A673 (cell line): Measurements from ENCODE around the gene NMRAL1.

Source experiments
- EZH2 ChIP-seq: fragments of 200-600 bp; sonication (generic); IDR thresholded peaks from 2 replicates; pipeline ENCODE4 v1.6.1; 2017; ENCODE audit warnings: borderline replicate concordance, low read depth, mild to moderate bottlenecking, mixed read lengths, antibody characterized with exemption, low read length; ENCODE audit not compliant: poor library complexity, severe bottlenecking
- TF ChIP-seq, protein P1 (sequence below): fragments of 300-800, 200-600 bp; sonication (generic); conservative IDR thresholded peaks from 2 replicates; pipeline ENCODE4 v1.5.1; 2017; ENCODE audit warnings: low read depth, mild to moderate bottlenecking, antibody characterized with exemption, low read length, moderate library complexity, mixed read lengths

DNA sequence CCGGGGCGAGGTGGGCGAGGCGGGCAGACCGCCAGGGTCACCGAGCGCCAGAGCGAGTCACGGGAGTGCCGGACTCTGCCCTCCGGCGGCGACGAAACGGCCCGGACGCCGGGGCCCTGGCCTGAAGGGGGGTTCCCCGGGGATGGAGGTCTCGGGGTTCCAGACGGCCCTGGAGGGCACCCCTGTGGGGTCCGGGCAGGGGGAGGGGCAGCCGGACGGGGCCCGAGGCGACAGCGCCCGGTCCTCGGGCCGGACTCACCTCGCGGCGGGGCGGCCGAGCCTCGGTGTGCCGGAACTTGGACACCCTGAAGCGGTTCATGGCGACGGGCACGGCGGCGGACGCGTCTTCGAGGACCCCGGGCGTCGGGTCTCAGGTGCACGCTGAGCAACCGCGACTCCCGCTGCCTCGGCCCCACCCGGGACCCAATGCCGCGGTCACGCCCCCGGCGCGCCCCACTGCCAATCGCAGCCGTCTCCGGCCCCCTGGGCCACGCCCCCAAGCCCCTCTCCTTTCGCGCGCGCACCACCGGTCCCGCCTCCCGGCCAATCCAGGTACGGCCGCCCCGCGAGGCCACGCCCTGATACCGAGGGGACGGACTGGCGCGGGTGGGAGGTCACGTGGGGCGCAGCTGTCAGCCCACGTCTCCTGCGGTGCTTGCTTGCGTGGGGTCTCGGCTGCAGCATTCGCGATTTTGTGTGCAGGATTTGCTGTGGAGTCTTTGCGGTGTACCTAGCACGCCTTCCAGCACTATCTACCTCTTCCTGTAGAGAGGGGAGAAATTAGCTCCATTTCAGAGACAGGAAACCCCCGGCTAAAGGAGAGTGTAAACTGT, 58.0 kb downstream of the NMRAL1 start, which contains the start of gene CORO7:
- TF ChIP-seq, protein P1, sequence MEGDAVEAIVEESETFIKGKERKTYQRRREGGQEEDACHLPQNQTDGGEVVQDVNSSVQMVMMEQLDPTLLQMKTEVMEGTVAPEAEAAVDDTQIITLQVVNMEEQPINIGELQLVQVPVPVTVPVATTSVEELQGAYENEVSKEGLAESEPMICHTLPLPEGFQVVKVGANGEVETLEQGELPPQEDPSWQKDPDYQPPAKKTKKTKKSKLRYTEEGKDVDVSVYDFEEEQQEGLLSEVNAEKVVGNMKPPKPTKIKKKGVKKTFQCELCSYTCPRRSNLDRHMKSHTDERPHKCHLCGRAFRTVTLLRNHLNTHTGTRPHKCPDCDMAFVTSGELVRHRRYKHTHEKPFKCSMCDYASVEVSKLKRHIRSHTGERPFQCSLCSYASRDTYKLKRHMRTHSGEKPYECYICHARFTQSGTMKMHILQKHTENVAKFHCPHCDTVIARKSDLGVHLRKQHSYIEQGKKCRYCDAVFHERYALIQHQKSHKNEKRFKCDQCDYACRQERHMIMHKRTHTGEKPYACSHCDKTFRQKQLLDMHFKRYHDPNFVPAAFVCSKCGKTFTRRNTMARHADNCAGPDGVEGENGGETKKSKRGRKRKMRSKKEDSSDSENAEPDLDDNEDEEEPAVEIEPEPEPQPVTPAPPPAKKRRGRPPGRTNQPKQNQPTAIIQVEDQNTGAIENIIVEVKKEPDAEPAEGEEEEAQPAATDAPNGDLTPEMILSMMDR = no peak
- no peak for TF ChIP-seq EZH2
